ENCODE data around the gene REXO1. TPM values are rescaled to one million over a fixed set of nuclear protein-coding genes. Genes with fewer than 3 reads are reported as not detected.

REXO1 gene, protein sequence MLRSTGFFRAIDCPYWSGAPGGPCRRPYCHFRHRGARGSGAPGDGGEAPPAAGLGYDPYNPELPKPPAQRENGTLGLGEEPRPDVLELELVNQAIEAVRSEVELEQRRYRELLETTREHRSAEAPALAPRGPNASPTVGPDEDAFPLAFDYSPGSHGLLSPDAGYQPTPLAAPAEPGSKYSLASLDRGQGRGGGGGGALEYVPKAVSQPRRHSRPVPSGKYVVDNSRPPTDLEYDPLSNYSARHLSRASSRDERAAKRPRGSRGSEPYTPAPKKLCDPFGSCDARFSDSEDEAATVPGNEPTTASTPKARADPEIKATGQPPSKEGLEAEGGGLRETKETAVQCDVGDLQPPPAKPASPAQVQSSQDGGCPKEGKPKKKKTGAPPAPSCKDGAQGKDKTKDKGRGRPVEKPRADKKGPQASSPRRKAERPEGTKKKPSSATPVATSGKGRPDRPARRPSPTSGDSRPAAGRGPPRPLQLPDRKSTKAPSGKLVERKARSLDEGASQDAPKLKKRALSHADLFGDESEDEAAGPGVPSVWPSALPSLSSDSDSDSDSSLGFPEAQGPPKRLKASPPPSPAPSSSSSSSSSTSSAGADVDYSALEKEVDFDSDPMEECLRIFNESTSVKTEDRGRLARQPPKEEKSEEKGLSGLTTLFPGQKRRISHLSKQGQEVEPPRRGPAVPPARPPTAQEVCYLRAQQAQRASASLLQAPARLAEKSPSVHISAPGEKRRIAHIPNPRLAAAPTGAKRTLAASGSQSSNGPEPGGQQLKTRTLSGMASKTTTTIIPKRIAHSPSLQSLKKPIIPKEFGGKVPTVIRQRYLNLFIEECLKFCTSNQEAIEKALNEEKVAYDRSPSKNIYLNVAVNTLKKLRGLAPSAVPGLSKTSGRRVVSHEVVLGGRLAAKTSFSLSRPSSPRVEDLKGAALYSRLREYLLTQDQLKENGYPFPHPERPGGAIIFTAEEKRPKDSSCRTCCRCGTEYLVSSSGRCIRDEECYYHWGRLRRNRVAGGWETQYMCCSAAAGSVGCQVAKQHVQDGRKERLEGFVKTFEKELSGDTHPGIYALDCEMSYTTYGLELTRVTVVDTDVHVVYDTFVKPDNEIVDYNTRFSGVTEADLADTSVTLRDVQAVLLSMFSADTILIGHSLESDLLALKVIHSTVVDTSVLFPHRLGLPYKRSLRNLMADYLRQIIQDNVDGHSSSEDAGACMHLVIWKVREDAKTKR
- 6.5 and 6.6 TPM in 2 replicates for total RNA-seq

DNA sequence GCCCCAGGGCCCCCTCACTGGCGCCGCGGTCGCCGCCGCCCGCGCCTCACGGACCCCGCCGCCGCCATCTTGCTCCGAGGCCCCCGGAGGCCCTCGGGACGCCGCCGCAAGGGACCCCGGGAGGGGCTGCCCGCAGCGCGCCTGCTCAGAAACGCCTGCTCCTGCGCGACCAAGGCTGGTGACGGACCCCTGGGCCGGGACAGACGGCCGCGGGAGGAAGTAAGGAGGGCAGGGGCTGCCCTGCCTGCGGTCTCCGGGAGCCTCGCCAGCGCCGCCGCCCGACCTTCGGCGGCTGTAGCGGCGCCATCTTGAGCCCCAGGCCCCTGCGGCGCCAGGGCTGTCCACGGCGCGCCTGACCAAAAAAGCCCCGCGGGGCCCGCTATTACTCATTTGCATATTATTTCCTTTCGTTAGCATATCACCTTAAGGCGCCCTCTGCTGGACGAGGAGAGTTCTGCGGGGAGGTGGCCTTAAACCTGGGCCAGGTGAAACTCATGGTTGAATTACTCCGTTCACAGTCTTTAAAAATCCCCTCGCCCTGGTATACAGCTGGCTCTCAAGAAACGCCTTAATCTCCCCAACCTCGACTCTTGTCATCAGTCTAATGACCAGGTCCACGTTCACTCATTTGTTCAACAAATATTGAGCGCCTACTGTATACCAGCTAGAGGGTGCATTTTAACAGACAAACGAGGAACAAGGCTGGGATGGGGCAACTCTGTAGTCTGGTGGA, at the start of gene REXO1:
Gene REXO1 (minus strand): TSS at position 85 of the 733 bp plus-strand sequence. CDS start 125 bp downstream, outside the sequence.

GRCh38 chr19:1885398-1886119, 37.3 kb upstream of the REXO1 start, which contains the start of gene ABHD17A:
Gene ABHD17A (minus strand): TSS chr19:1885496. CDS start chr19:1881566, 3,930 bp downstream.

DNA sequence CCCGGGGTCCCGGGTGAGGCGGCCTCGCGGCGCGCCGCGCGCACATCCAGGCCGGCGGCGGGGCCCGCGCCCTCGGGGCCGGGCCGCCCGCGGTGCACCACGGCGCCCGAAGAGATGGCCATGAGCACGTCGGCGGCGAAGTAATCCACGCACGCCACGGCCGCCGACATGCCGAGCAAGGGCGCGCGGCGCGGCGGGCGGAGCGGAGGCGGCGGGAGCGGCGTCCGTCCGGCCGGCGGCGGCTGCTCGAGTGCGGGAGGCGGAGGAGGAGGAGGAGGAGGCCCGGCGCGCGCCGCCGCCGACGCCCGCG, 15.0 kb upstream of the REXO1 start, which contains the start of gene KLF16:
Gene KLF16 (minus strand): TSS at position 252 of the 310 bp plus-strand sequence. CDS start 82 bp downstream, at position 170.

GRCh38 chr19:1811942-1812425, 36.3 kb downstream of the REXO1 start, which contains the start of gene ATP8B3:
Gene ATP8B3 (minus strand): TSS chr19:1812276. CDS start chr19:1811736, 540 bp downstream.

Other genes with a start within 250 kb of the REXO1 start
- gene UQCR11, start 243.0 kb downstream of the REXO1 start, total RNA-seq: 30.5 and 34.6 TPM in 2 replicates
- 37.9 and 41.0 TPM in 2 replicates for gene TCF3, start 195.9 kb downstream of the REXO1 start, total RNA-seq
- not detected in 2 replicates for gene ONECUT3, start 95.0 kb downstream of the REXO1 start, total RNA-seq
- gene ATP8B3, start 36.2 kb downstream of the REXO1 start, total RNA-seq: 3.5 and 3.8 TPM in 2 replicates
- 3.5 and 4.6 TPM in 2 replicates for gene KLF16, start 15.1 kb upstream of the REXO1 start, total RNA-seq
- gene ABHD17A, start 37.0 kb upstream of the REXO1 start, total RNA-seq: 45.9 and 46.7 TPM in 2 replicates
- 1.6 and 2.7 TPM in 2 replicates for gene ADAT3, start 56.9 kb upstream of the REXO1 start, total RNA-seq
- gene SCAMP4, start 56.9 kb upstream of the REXO1 start, total RNA-seq: 46.1 and 47.8 TPM in 2 replicates
- 37.7 and 39.9 TPM in 2 replicates for gene CSNK1G2, start 92.7 kb upstream of the REXO1 start, total RNA-seq
- gene BTBD2, start 167.2 kb upstream of the REXO1 start, total RNA-seq: 47.0 and 55.0 TPM in 2 replicates
- 41.4 and 53.4 TPM in 2 replicates for gene MKNK2, start 202.8 kb upstream of the REXO1 start, total RNA-seq
- gene MOB3A, start 247.8 kb upstream of the REXO1 start, total RNA-seq: 22.6 and 22.9 TPM in 2 replicates
- 0.43 and 0.78 TPM in 2 replicates for gene IZUMO4, start 248.4 kb upstream of the REXO1 start, total RNA-seq